SK-N-MC (cell line): ENCODE results near the gene CNGB1.

Experiments used
- EZH2 ChIP-seq: fragments of 200-600 bp; sonication (generic); IDR thresholded peaks from one replicate; pipeline ENCODE4 v1.6.1; 2017; ENCODE audit warnings: antibody characterized with exemption
- POLR2AphosphoS5 ChIP-seq: IDR thresholded peaks from 2 replicates; pipeline ENCODE4 v1.6.1; 2012; ENCODE audit warnings: mild to moderate bottlenecking, low read depth, low read length, borderline replicate concordance

DNA sequence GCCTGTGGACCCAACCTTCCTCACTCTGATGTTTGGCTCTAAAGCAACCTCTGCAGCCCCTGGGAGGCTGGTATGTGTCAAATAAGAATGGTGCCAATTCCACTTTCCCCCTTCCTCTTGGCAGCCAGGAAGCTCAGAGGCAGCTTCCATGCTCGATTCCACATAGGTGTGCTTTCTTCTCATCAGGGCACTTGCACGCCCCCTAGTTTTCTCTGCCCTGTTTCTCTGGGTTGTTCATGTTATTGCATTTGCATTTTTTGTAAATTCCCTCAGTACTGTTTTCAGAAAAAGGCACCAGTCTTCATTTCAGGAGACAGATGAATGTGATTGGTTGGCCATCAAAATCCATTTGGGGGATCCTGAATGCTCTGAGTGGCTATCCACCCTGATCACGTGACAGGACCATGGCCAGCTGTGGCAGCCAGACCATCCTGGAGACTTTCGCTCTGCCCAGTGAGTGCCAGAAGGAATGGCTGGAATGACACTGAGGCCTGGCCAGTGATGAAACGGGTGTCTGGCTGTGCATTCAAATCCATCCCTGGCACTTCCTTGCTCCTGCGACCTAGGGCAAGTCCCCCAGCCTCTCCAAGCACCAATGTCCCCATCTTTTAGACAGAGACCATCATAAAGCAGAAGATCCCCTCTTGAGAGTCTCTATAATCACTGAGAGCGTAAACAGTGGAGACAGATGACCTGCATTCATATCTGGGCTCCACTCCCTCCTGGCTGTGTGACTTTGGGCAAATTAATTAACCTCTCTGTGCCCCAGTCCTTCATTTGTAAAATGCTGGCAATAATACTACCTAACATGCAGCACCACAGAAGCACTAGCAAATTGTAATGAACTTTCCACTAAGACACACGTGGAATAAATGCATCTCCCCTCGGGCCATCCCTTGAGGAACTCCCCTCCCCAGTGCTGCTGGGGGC lies 56.4 kb downstream of the CNGB1 start:
- TF ChIP-seq EZH2: no peak
- TF ChIP-seq POLR2AphosphoS5: no peak
